Activated T-cell treated with anti-CD3 and anti-CD28 coated beads for 24 hours (primary cell): ENCODE measurements around the gene ABLIM2.

Source experiments
- DNase-seq: peaks from one replicate; pipeline ENCODE4 v3.0.0-alpha.2; 2020; ENCODE audit warnings: low read depth

ABLIM2 gene

GRCh38 chr4:8004066-8004465, 154.5 kb downstream of the ABLIM2 start:
- DNase-seq: no peak

- no peak for DNase-seq
Observed at GRCh38 chr4:8002525-8003309, 155.9 kb downstream of the ABLIM2 start.

- no peak for DNase-seq
Observed at GRCh38 chr4:8001564-8002355, 156.9 kb downstream of the ABLIM2 start.

- no peak for DNase-seq
Observed at GRCh38 chr4:8000721-8001491, 157.7 kb downstream of the ABLIM2 start.

GRCh38 chr4:8000247-8000646, 158.4 kb downstream of the ABLIM2 start:
- DNase-seq: no peak

GRCh38 chr4:7999695-8000094, 158.9 kb downstream of the ABLIM2 start:
- DNase-seq: no peak

GRCh38 chr4:7999279-7999678, 159.3 kb downstream of the ABLIM2 start:
- no peak for DNase-seq

- no peak for DNase-seq
Observed at GRCh38 chr4:7998447-7998846, 160.2 kb downstream of the ABLIM2 start.

- no peak for DNase-seq
Observed at GRCh38 chr4:7995866-7996265, 162.7 kb downstream of the ABLIM2 start.

- no peak for DNase-seq
Observed at GRCh38 chr4:7995135-7995534, 163.5 kb downstream of the ABLIM2 start.

- DNase-seq: no peak
Observed at GRCh38 chr4:7993671-7994070, 164.9 kb downstream of the ABLIM2 start.

GRCh38 chr4:7992846-7993245, 165.8 kb downstream of the ABLIM2 start:
- no peak for DNase-seq

GRCh38 chr4:7990807-7991459, 167.7 kb downstream of the ABLIM2 start:
- no peak for DNase-seq

- no peak for DNase-seq
Observed at GRCh38 chr4:7989654-7990053, 169.0 kb downstream of the ABLIM2 start.

- DNase-seq: no peak
Observed at GRCh38 chr4:7988437-7988836, 170.2 kb downstream of the ABLIM2 start.

- DNase-seq: peak; percentile 70
Observed at GRCh38 chr4:7987148-7987989, 171.2 kb downstream of the ABLIM2 start.

GRCh38 chr4:7985891-7986441, 172.6 kb downstream of the ABLIM2 start:
- no peak for DNase-seq

- no peak for DNase-seq
Observed at GRCh38 chr4:7985072-7985471, 173.5 kb downstream of the ABLIM2 start.

- no peak for DNase-seq
Observed at GRCh38 chr4:7984286-7984925, 174.2 kb downstream of the ABLIM2 start.

GRCh38 chr4:7983296-7983695, 175.3 kb downstream of the ABLIM2 start:
- no peak for DNase-seq
